ENCODE measurements around the gene LRRK1. TPM values are rescaled to one million over a fixed set of nuclear protein-coding genes. Genes with fewer than 3 reads are reported as not detected.

The LRRK1 gene
- total and polyA plus RNA-seq, 4 donors = 5.0 to 5.3 (median 5.2) TPM

GRCh38 chr15:101104141-101104540 lies 185.0 kb downstream of the LRRK1 start:
- WGBS (ENCODE audit: insufficient coverage) = 95% methylated on average over 9 of the region's 9 CpGs
- H3K4me3 ChIP-seq (ENCODE audit: low read depth, low read length) = no peak overlapping the region
- H3K36me3 ChIP-seq (ENCODE audit: control insufficient read depth, insufficient read depth, low read length) = no peaks in the 10 kb centered on the region
- peaks cover 19% of the 10 kb centered on the region for H3K4me1 ChIP-seq (ENCODE audit: control insufficient read depth, insufficient read depth, low read length)
- DNase-seq (ENCODE audit: low read depth in 4 of 6, low spot score in 6 of 6) = peak in 1 of 6 donors; percentile 71
- no peaks in the 10 kb centered on the region for H3K9me3 ChIP-seq (ENCODE audit: control insufficient read depth, insufficient read depth, low read length)
- H3K27ac ChIP-seq (ENCODE audit: low read depth, low read length) = no peak overlapping the region
- H3K27me3 ChIP-seq (ENCODE audit: control insufficient read depth, insufficient read depth, low read length) = no peaks in the 10 kb centered on the region

GRCh38 chr15:101105059-101105891 lies 186.1 kb downstream of the LRRK1 start:
- Histone ChIP-seq H3K4me3 (ENCODE audit: low read depth, low read length) (no peak overlapping the region), H3K27ac (ENCODE audit: low read depth, low read length) (peak overlapping the region; percentile 67), H3K36me3 (ENCODE audit: control insufficient read depth, insufficient read depth, low read length) (no peaks in the 10 kb centered on the region), H3K4me1 (ENCODE audit: control insufficient read depth, insufficient read depth, low read length) (peaks cover 19% of the 10 kb centered on the region), H3K9me3 (ENCODE audit: control insufficient read depth, insufficient read depth, low read length) (no peaks in the 10 kb centered on the region), H3K27me3 (ENCODE audit: control insufficient read depth, insufficient read depth, low read length) (no peaks in the 10 kb centered on the region)
- WGBS (ENCODE audit: insufficient coverage) = 57% methylated on average over 6 of the region's 7 CpGs
- peak in 2 of 6 donors; percentile 22 to 75 for DNase-seq (ENCODE audit: low read depth in 4 of 6, low spot score in 6 of 6)

GRCh38 chr15:101107101-101107500 lies 187.9 kb downstream of the LRRK1 start:
- no peaks in the 10 kb centered on the region for H3K27me3 ChIP-seq (ENCODE audit: control insufficient read depth, insufficient read depth, low read length)
- no peak overlapping the region for H3K4me3 ChIP-seq (ENCODE audit: low read depth, low read length)
- DNase-seq (ENCODE audit: low read depth in 4 of 6, low spot score in 6 of 6) = no peak
- H3K9me3 ChIP-seq (ENCODE audit: control insufficient read depth, insufficient read depth, low read length) = no peaks in the 10 kb centered on the region
- 86% methylated on average over 6 of the region's 7 CpGs for WGBS (ENCODE audit: insufficient coverage)
- no peaks in the 10 kb centered on the region for H3K36me3 ChIP-seq (ENCODE audit: control insufficient read depth, insufficient read depth, low read length)
- peaks cover 19% of the 10 kb centered on the region for H3K4me1 ChIP-seq (ENCODE audit: control insufficient read depth, insufficient read depth, low read length)
- no peak overlapping the region for H3K27ac ChIP-seq (ENCODE audit: low read depth, low read length)

GRCh38 chr15:101107625-101108460 lies 188.7 kb downstream of the LRRK1 start:
- no peaks in the 10 kb centered on the region for H3K36me3 ChIP-seq (ENCODE audit: control insufficient read depth, insufficient read depth, low read length)
- H3K27ac ChIP-seq (ENCODE audit: low read depth, low read length) = no peak overlapping the region
- H3K9me3 ChIP-seq (ENCODE audit: control insufficient read depth, insufficient read depth, low read length) = no peaks in the 10 kb centered on the region
- H3K4me3 ChIP-seq (ENCODE audit: low read depth, low read length) = no peak overlapping the region
- H3K4me1 ChIP-seq (ENCODE audit: control insufficient read depth, insufficient read depth, low read length) = peaks cover 24% of the 10 kb centered on the region
- DNase-seq (ENCODE audit: low read depth in 4 of 6, low spot score in 6 of 6) = no peak
- WGBS (ENCODE audit: insufficient coverage) = 100% methylated on average over 1 of the region's 6 CpGs
- H3K27me3 ChIP-seq (ENCODE audit: control insufficient read depth, insufficient read depth, low read length) = no peaks in the 10 kb centered on the region

- Histone ChIP-seq H3K27ac (ENCODE audit: low read depth, low read length) (no peak overlapping the region), H3K9me3 (ENCODE audit: control insufficient read depth, insufficient read depth, low read length) (no peaks in the 10 kb centered on the region), H3K27me3 (ENCODE audit: control insufficient read depth, insufficient read depth, low read length) (no peaks in the 10 kb centered on the region), H3K4me1 (ENCODE audit: control insufficient read depth, insufficient read depth, low read length) (peaks cover 27% of the 10 kb centered on the region), H3K4me3 (ENCODE audit: low read depth, low read length) (no peak overlapping the region), H3K36me3 (ENCODE audit: control insufficient read depth, insufficient read depth, low read length) (no peaks in the 10 kb centered on the region)
- DNase-seq (ENCODE audit: low read depth in 4 of 6, low spot score in 6 of 6) = no peak
- WGBS (ENCODE audit: insufficient coverage) = 90% methylated on average over 9 of the region's 10 CpGs
Observed at GRCh38 chr15:101108461-101108775, 189.3 kb downstream of the LRRK1 start.

GRCh38 chr15:101108791-101109190 lies 189.6 kb downstream of the LRRK1 start:
- no peaks in the 10 kb centered on the region for H3K9me3 ChIP-seq (ENCODE audit: control insufficient read depth, insufficient read depth, low read length)
- no peak overlapping the region for H3K4me3 ChIP-seq (ENCODE audit: low read depth, low read length)
- no peaks in the 10 kb centered on the region for H3K36me3 ChIP-seq (ENCODE audit: control insufficient read depth, insufficient read depth, low read length)
- H3K27me3 ChIP-seq (ENCODE audit: control insufficient read depth, insufficient read depth, low read length) = no peaks in the 10 kb centered on the region
- peaks cover 31% of the 10 kb centered on the region for H3K4me1 ChIP-seq (ENCODE audit: control insufficient read depth, insufficient read depth, low read length)
- WGBS (ENCODE audit: insufficient coverage) = no CpG with 5 or more reads among the region's 7 CpGs
- DNase-seq (ENCODE audit: low read depth in 4 of 6, low spot score in 6 of 6) = no peak
- H3K27ac ChIP-seq (ENCODE audit: low read depth, low read length) = no peak overlapping the region

- H3K9me3 ChIP-seq (ENCODE audit: control insufficient read depth, insufficient read depth, low read length) = no peaks in the 10 kb centered on the region
- peaks cover 41% of the 10 kb centered on the region for H3K4me1 ChIP-seq (ENCODE audit: control insufficient read depth, insufficient read depth, low read length)
- H3K27ac ChIP-seq (ENCODE audit: low read depth, low read length) = no peak overlapping the region
- 94% methylated on average over 21 of the region's 23 CpGs for WGBS (ENCODE audit: insufficient coverage)
- no peaks in the 10 kb centered on the region for H3K27me3 ChIP-seq (ENCODE audit: control insufficient read depth, insufficient read depth, low read length)
- no peaks in the 10 kb centered on the region for H3K36me3 ChIP-seq (ENCODE audit: control insufficient read depth, insufficient read depth, low read length)
- no peak overlapping the region for H3K4me3 ChIP-seq (ENCODE audit: low read depth, low read length)
- DNase-seq (ENCODE audit: low read depth in 4 of 6, low spot score in 6 of 6) = no peak
Observed at GRCh38 chr15:101110681-101111569, 191.8 kb downstream of the LRRK1 start.

- H3K27ac ChIP-seq (ENCODE audit: low read depth, low read length) = no peak overlapping the region
- DNase-seq (ENCODE audit: low read depth in 4 of 6, low spot score in 6 of 6) = no peak
- peaks cover 46% of the 10 kb centered on the region for H3K4me1 ChIP-seq (ENCODE audit: control insufficient read depth, insufficient read depth, low read length)
- H3K27me3 ChIP-seq (ENCODE audit: control insufficient read depth, insufficient read depth, low read length) = no peaks in the 10 kb centered on the region
- H3K36me3 ChIP-seq (ENCODE audit: control insufficient read depth, insufficient read depth, low read length) = no peaks in the 10 kb centered on the region
- no peaks in the 10 kb centered on the region for H3K9me3 ChIP-seq (ENCODE audit: control insufficient read depth, insufficient read depth, low read length)
- no peak overlapping the region for H3K4me3 ChIP-seq (ENCODE audit: low read depth, low read length)
- WGBS (ENCODE audit: insufficient coverage) = 86% methylated on average over 16 of the region's 16 CpGs
Observed at GRCh38 chr15:101111570-101112262, 192.6 kb downstream of the LRRK1 start.
